OCI-LY7 (cell line): ENCODE data around the gene PELI1. TPM values are rescaled to one million over a fixed set of nuclear protein-coding genes. Genes with fewer than 3 reads are reported as not detected.

Experiments
- BruUV-seq: library from RNA; stranded (reverse); fragments of 400-500 nt; replicated peaks from 2 replicates; lab custom pipeline; 2021; lab: Mats Ljungman, UMichigan
- CTCF ChIA-PET: fragments of 300-600 bp; sonication (Branson Sonifier 250); formaldehyde crosslinking; loops from one replicate; lab custom pipeline; 2022; ENCODE audit warnings: antibody characterized with exemption; ENCODE audit not compliant: unreplicated experiment; lab: Charles Lee
- POLR2A ChIA-PET: fragments of 300-600 bp; sonication (Branson Sonifier 250); formaldehyde crosslinking; loops from one replicate; lab custom pipeline; 2022; ENCODE audit warnings: antibody characterized with exemption; lab: Charles Lee
- DNase-seq: peaks from one replicate; pipeline ENCODE4 v3.0.0-alpha.2; 2015; ENCODE audit warnings: low spot score
- H2AFZ ChIP-seq: fragments of 200-600 bp; sonication (generic), shearing (Covaris generic); 2 replicates; pipeline ENCODE4 v1.6.1; 2014; ENCODE audit warnings: mild to moderate bottlenecking, antibody characterized with exemption, low read length, moderate library complexity
- H3K27ac ChIP-seq: fragments of 200-600 bp; sonication (generic); 2 replicates; pipeline ENCODE4 v1.5.1; 2014; ENCODE audit warnings: mixed run types, low read depth, mild to moderate bottlenecking, moderate library complexity, low read length, inconsistent platforms; ENCODE audit not compliant: poor library complexity, severe bottlenecking
- H3K36me3 ChIP-seq: fragments of 200-600 bp; sonication (generic); 2 replicates; pipeline ENCODE4 v1.6.1; 2014; ENCODE audit warnings: mild to moderate bottlenecking, antibody characterized with exemption, low read length, moderate library complexity, mixed read lengths; ENCODE audit not compliant: insufficient read depth
- H3K4me1 ChIP-seq: fragments of 200-600 bp; sonication (generic); 2 replicates; pipeline ENCODE4 v1.5.1; 2014; ENCODE audit warnings: mild to moderate bottlenecking, low read length; ENCODE audit not compliant: insufficient read depth, poor library complexity, severe bottlenecking
- H3K4me2 ChIP-seq: fragments of 200-600 bp; sonication (generic); 2 replicates; pipeline ENCODE4 v1.6.1; 2014; ENCODE audit warnings: mild to moderate bottlenecking, low read length
- H3K4me3 ChIP-seq: fragments of 200-600 bp; sonication (generic); 2 replicates; pipeline ENCODE4 v1.5.1; 2014; ENCODE audit warnings: mild to moderate bottlenecking, low read depth, low read length; ENCODE audit not compliant: poor library complexity, severe bottlenecking
- H3K79me2 ChIP-seq: fragments of 200-600 bp; sonication (generic); 2 replicates; pipeline ENCODE4 v1.6.1; 2016; ENCODE audit warnings: low read depth, mild to moderate bottlenecking, low read length, moderate library complexity, mixed read lengths; ENCODE audit not compliant: insufficient read depth
- H3K9me2 ChIP-seq: fragments of 200-600 bp; sonication (generic); 2 replicates; pipeline ENCODE4 v1.6.1; 2016; ENCODE audit warnings: mild to moderate bottlenecking, low read length, mixed read lengths; ENCODE audit not compliant: insufficient read depth
- H3K9me3 ChIP-seq: fragments of 200-600 bp; sonication (generic); 2 replicates; pipeline ENCODE4 v1.6.1; 2014; ENCODE audit warnings: mild to moderate bottlenecking, mixed run types, low read length, mixed read lengths
- H4K20me1 ChIP-seq: fragments of 200-600 bp; sonication (generic); 2 replicates; pipeline ENCODE4 v1.6.1; 2014; ENCODE audit warnings: mild to moderate bottlenecking, antibody characterized with exemption, low read length, moderate library complexity, mixed read lengths; ENCODE audit not compliant: insufficient read depth
- EZH2phosphoT487 ChIP-seq: fragments of 200-600 bp; sonication (generic); IDR thresholded peaks from 2 replicates; pipeline ENCODE4 v1.6.1; 2018; ENCODE audit warnings: low read depth, borderline replicate concordance, mild to moderate bottlenecking, mixed run types, antibody characterized with exemption, low read length, moderate library complexity, mixed read lengths
- intact Hi-C: fragments of 100-400 bp; cut with micrococcal nuclease; formaldehyde crosslinking; loops from one replicate; pipeline ENCODE4 v1.10.0; 2022; ENCODE audit not compliant: unreplicated experiment
- total RNA-seq, 2 experiments: library from RNA; depleted of rRNA in 1 of 2; stranded (reverse); fragments of >200 nt in 1 of 2; shearing (Covaris generic) in 1 of 2; gene quantifications; 2 replicates each; pipeline ENCODE4 v1.2.3, GENCODE V29; 2014 to 2022
- TF ChIP-seq, protein P1 (sequence below): fragments of 200-600 bp; sonication (generic); conservative IDR thresholded peaks from 2 replicates; pipeline ENCODE4 v1.5.1; 2014; ENCODE audit warnings: mild to moderate bottlenecking, antibody characterized with exemption, low read length, moderate library complexity, mixed read lengths

Gene PELI1
- total RNA-seq, 2 experiments from 2014 or later: 108 to 174 TPM

DNA sequence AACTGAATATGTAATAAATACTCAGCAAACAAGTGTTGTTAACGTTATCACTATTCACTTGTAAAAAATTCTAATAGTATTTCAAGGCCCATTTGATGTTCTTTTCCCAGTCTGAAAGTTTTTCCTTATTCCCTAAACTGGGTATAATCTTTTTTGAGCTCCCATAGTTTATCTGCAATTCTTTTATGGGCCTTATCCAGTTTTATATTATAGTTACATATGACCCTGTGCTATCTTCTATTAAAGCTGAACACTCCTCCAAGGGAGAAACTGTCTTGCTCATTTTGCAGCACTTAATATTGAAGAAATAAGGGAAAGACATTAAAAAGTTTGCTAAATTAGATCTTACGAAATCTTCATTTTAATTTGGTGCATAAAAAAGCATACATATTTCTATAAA lies 13.9 kb downstream of the PELI1 start:
- Histone ChIP-seq H3K9me2 (no peaks in the 10 kb centered on the region), H3K36me3 (peaks cover 97% of the 10 kb centered on the region), H3K4me3 (no peak overlapping the region), H3K27ac (no peak overlapping the region), H3K4me1 (peaks cover 75% of the 10 kb centered on the region), H2AFZ (no peak overlapping the region), H3K4me2 (no peak overlapping the region; the same call in 1 of the 2 replicates), H4K20me1 (peaks cover 58% of the 10 kb centered on the region), H3K79me2 (peaks cover 100% of the 10 kb centered on the region), H3K9me3 (no peaks in the 10 kb centered on the region)
- intact Hi-C loops: no loop called here
- no peak for TF ChIP-seq EZH2phosphoT487
- TF ChIP-seq, protein P1, sequence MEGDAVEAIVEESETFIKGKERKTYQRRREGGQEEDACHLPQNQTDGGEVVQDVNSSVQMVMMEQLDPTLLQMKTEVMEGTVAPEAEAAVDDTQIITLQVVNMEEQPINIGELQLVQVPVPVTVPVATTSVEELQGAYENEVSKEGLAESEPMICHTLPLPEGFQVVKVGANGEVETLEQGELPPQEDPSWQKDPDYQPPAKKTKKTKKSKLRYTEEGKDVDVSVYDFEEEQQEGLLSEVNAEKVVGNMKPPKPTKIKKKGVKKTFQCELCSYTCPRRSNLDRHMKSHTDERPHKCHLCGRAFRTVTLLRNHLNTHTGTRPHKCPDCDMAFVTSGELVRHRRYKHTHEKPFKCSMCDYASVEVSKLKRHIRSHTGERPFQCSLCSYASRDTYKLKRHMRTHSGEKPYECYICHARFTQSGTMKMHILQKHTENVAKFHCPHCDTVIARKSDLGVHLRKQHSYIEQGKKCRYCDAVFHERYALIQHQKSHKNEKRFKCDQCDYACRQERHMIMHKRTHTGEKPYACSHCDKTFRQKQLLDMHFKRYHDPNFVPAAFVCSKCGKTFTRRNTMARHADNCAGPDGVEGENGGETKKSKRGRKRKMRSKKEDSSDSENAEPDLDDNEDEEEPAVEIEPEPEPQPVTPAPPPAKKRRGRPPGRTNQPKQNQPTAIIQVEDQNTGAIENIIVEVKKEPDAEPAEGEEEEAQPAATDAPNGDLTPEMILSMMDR: no peak
- CTCF ChIA-PET: no interaction called here
- POLR2A ChIA-PET: interaction anchor here (0.9 to 2.3 kb wide), 6 partner anchors 11 to 184 kb away, joined by 3 to 7 read pairs (median 3); no protein-coding TSS in a partner anchor
- BruUV-seq: no TSS peak
- DNase-seq: no peak

DNA sequence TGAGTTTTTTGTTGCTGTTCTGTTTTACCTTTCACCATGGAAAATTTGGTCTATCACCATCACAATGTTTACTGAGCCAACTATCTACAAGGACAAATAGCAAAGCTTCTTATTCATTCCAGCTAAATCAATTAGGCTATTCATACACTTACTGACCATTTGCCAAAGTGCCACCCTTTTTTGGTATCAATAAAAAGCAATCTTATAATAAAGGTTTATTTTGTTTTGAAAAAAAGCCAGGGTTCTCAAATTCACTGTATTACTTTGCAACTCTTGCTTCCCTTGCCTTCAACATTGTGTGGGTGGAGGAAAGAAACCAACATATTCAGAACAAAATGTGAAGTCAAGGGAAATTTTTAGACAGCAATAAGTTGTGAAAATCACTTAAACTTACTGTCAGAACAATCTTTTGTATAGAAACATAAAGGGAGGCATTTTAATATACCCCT lies 15.3 kb downstream of the PELI1 start:
- 0 out of 2 replicates have a peak overlapping the region, but pooled peaks have one; percentile 13 for H3K4me2 ChIP-seq
- intact Hi-C loops: no loop called here
- H3K9me3 ChIP-seq: no peaks in the 10 kb centered on the region

DNA sequence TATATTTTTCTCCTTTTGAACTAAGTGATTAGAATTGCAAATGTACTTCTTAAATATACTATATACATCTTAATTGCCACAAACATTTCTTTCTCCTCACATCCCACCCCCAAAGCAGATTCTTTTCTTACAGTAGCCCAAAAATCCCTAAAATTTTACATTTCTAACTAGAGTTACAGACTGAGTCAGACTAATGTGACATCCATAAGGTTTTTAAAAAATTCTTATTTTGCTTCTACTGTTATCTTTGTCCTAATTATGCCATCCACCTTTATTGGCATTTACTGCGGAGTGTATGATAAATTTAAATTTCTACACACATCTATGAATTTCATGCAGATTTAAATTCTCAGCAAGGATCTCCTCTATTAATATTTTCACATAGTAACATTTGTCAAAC lies 15.8 kb downstream of the PELI1 start:
- intact Hi-C loops: no loop called here
- Histone ChIP-seq H3K4me1 (peaks cover 70% of the 10 kb centered on the region), H3K9me2 (no peaks in the 10 kb centered on the region), H4K20me1 (peaks cover 51% of the 10 kb centered on the region), H2AFZ (no peak overlapping the region), H3K27ac (no peak overlapping the region), H3K36me3 (peaks cover 96% of the 10 kb centered on the region), H3K79me2 (peaks cover 100% of the 10 kb centered on the region), H3K4me2 (0 out of 2 replicates have a peak overlapping the region, but pooled peaks have one; percentile 13), H3K9me3 (no peaks in the 10 kb centered on the region), H3K4me3 (no peak overlapping the region)
- POLR2A ChIA-PET: interaction anchor here (0.9 to 7.9 kb wide), 5 partner anchors 13 to 74 kb away, joined by 3 to 78 read pairs (median 4); no protein-coding TSS in a partner anchor
- no peak for TF ChIP-seq EZH2phosphoT487
- TF ChIP-seq, protein P1: no peak
- BruUV-seq: no TSS peak
- DNase-seq: no peak
- CTCF ChIA-PET: no interaction called here

More for the DNA sequence above, 15.3 kb downstream of the PELI1 start:
- BruUV-seq: no TSS peak
- Histone ChIP-seq H3K79me2 (peaks cover 100% of the 10 kb centered on the region), H4K20me1 (peaks cover 51% of the 10 kb centered on the region), H3K4me1 (peaks cover 70% of the 10 kb centered on the region), H3K36me3 (peaks cover 96% of the 10 kb centered on the region), H2AFZ (no peak overlapping the region), H3K27ac (no peak overlapping the region), H3K4me3 (no peak overlapping the region), H3K9me2 (no peaks in the 10 kb centered on the region)
- ChIA-PET CTCF (no interaction called here), POLR2A (no interaction called here)
- TF ChIP-seq EZH2phosphoT487: no peak
- TF ChIP-seq, protein P1: no peak
- DNase-seq: no peak
